Upper lobe of left lung (tissue), 6 donors: ENCODE results near the gene CLDN6. TPM values are rescaled to one million over a fixed set of nuclear protein-coding genes. Genes with fewer than 3 reads are reported as not detected.
A peak's percentile ranks its signal among the peaks of the same experiment; 100 is the strongest.

Source experiments
- ATAC-seq, 2 donors: fragments of 200-7000 bp; cut with Tn5 transposase; one replicate each; pipeline ENCODE4 v1.9.1; 2022; ENCODE audit warnings: mild to moderate bottlenecking in 2 of 2, moderate library complexity in 2 of 2; ENCODE audit not compliant: low FRiP score in 2 of 2
- DNase-seq, 2 donors: peaks; one replicate each; pipeline ENCODE4 v3.0.0-alpha.2; 2019 to 2020
- H3K27ac ChIP-seq, 4 donors: fragments of 200-600 bp; sonication (generic); one replicate each; pipeline ENCODE4 v1.5.1; 2016 to 2019
- H3K27me3 ChIP-seq, 4 donors: fragments of 200-600 bp; sonication (generic); one replicate each; pipeline ENCODE4 v1.5.1; 2017 to 2019
- H3K36me3 ChIP-seq, 4 donors: fragments of 200-600 bp; sonication (generic); one replicate each; pipeline ENCODE4 v1.5.1; 2016 to 2019
- H3K4me1 ChIP-seq, 4 donors: fragments of 200-600 bp; sonication (generic); one replicate each; pipeline ENCODE4 v1.5.1; 2018 to 2019
- H3K4me3 ChIP-seq, 4 donors: fragments of 200-600 bp; sonication (generic); one replicate each; pipeline ENCODE4 v1.5.1; 2017 to 2019; ENCODE audit warnings: mild to moderate bottlenecking in 2 of 4, moderate library complexity in 1 of 4
- H3K9me3 ChIP-seq, 4 donors: fragments of 200-600 bp; sonication (generic); one replicate each; pipeline ENCODE4 v1.5.1; 2018 to 2019
- EP300 ChIP-seq, 4 donors: sonication (generic); formaldehyde crosslinking; IDR thresholded peaks; one replicate each; pipeline ENCODE4 v1.5.1; 2017; ENCODE audit warnings: antibody characterized with exemption in 4 of 4, control low read depth in 2 of 4
- POLR2A ChIP-seq, 4 donors: fragments of 450-650 bp; IDR thresholded peaks; one replicate each; pipeline ENCODE4 v1.5.1; 2016 to 2017; ENCODE audit warnings: antibody characterized with exemption in 4 of 4, mild to moderate bottlenecking in 2 of 4
- POLR2AphosphoS5 ChIP-seq, 2 donors: sonication (generic); formaldehyde crosslinking; IDR thresholded peaks; one replicate each; pipeline ENCODE4 v1.5.1; 2017; ENCODE audit warnings: antibody characterized with exemption in 2 of 2
- WGBS, 2 donors: methylation state at CpG; one replicate each; pipeline ENCODE4 v1.1.5; 2017 to 2018; 5-methylcytosine and 5-hydroxymethylcytosine counted together
- total RNA-seq, 6 donors: library from RNA; depleted of rRNA in 4 of 6; stranded (reverse); fragments of >200 nt in 4 of 6; gene quantifications; one replicate each; pipeline versions ENCODE4 v1.1.0 to v1.2.1, GENCODE V29; 2016 to 2021
- TF ChIP-seq, protein P1 (sequence below), 6 experiments: fragments of 450-650 bp in 4 of 6; fragments of 200-600 bp in 2 of 6; sonication (generic) in 2 of 6; IDR thresholded peaks; one replicate each; pipeline ENCODE4 v1.5.1; 2016 to 2019; ENCODE audit warnings: antibody characterized with exemption in 6 of 6
- donor health status: DM: no; HTN: no; CAD: no; lungs with moderate emphysema.
- donor health status: DM: no; HTN: yes; CAD: no; lungs with severe emphysema.

The CLDN6 gene
- total RNA-seq, 6 donors from 2014 or later = 0.30 to 1.9 (median 0.72) TPM; not detected in 3

DNA sequence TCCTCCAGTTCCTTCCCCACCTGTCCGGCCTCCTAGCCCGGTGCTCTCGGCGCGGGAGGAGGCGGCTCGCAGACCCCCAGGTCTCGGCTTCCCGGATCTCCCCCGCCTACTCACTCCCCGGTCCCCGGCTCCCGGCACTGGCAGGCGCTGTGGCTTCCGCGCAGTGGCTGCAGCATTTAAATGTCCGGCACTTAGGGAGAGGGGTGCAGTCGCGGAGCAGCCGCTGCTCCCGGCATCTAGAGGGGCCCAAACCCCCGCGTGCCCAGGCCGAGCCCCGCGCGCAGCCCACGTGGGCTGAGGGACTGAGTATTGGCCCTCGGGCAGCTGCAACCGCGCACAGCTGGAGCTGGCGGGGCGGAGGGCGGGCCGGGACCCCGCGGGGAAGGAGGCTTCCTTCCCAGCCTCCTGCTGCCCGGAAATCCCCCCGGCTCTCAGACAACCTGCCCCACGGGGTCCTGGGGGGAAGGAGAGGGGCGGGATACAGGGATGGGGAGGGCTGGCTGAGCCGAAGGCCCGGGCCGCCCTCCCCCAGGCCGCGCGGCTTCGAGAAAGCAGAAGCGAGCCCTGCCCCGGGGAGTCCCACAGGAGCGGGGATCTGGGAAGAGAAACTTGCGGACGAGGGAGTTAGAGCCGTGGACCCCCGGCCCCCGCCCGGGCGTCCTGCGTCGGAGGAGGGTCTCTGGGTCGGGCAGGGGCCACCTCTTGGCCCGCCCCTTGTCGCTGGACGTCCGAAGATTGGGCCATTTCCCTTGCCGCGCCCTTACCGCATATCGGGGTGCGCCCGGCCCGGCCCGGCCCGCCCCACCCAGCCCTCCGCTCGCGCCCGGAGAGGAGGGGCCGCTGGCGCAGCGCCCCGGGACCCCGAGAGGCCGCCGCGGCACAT, 28.0 kb upstream of the CLDN6 start, which contains the start of gene MMP25:
MMP25 (plus strand) TSS at position 804 of the 883 bp plus-strand sequence. CDS start 357 bp downstream, outside the sequence.
- DNase-seq = peak; percentile 54 to 89
- H3K27ac ChIP-seq = peak within 1 kb of the TSS; percentile 32 to 85 (median 70)
- H3K27me3 ChIP-seq = peaks cover 0 to 36% (median 26%) of the 10 kb centered on the region in 4 donors

DNA sequence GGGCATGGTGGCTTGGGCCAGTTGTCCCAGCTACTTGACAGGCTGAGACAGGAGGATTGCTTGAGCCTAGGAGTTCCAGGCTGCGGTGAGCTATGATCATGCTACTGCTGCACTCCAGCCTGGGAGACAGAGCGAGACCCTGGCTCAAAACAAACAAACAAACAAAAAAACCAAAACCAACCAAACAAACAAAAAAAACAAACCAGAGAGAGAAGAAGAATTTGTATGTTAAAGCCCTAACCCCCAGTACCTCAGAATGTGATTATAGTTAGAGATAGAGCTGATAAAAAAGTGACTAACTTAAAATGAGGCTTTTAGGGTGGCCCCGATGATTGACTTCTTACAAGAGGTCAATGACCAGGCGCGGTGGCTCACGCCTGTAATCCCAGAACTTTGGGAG, 26.7 kb upstream of the CLDN6 start:
- WGBS, 2 donors = 83 to 88% methylated on average over 6 of the region's 6 CpGs
- no peak overlapping the region for H3K27ac ChIP-seq
- TF ChIP-seq POLR2A (IDR thresholded peaks at IDR 0.05) (no peak), EP300 (IDR thresholded peaks at IDR 0.05) (no peak), POLR2AphosphoS5 (IDR thresholded peaks at IDR 0.05) (no peak)
- TF ChIP-seq, protein P1, sequence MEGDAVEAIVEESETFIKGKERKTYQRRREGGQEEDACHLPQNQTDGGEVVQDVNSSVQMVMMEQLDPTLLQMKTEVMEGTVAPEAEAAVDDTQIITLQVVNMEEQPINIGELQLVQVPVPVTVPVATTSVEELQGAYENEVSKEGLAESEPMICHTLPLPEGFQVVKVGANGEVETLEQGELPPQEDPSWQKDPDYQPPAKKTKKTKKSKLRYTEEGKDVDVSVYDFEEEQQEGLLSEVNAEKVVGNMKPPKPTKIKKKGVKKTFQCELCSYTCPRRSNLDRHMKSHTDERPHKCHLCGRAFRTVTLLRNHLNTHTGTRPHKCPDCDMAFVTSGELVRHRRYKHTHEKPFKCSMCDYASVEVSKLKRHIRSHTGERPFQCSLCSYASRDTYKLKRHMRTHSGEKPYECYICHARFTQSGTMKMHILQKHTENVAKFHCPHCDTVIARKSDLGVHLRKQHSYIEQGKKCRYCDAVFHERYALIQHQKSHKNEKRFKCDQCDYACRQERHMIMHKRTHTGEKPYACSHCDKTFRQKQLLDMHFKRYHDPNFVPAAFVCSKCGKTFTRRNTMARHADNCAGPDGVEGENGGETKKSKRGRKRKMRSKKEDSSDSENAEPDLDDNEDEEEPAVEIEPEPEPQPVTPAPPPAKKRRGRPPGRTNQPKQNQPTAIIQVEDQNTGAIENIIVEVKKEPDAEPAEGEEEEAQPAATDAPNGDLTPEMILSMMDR (IDR thresholded peaks at IDR 0.05) = no peak
- peaks cover 0 to 36% (median 26%) of the 10 kb centered on the region in 4 donors for H3K27me3 ChIP-seq
- no peaks in the 10 kb centered on the region for H3K9me3 ChIP-seq
- H3K36me3 ChIP-seq = no peaks in the 10 kb centered on the region
- ATAC-seq = no peak
- peaks cover 21 to 34% (median 25%) of the 10 kb centered on the region in 4 donors for H3K4me1 ChIP-seq
- peak overlapping the region in 2 of 4 donors; percentile 50 to 54 for H3K4me3 ChIP-seq
- DNase-seq = no peak

More for the DNA sequence above, 28.0 kb upstream of the CLDN6 start, which contains the start of gene MMP25:
- Histone ChIP-seq H3K4me3 (peak within 1 kb of the TSS; percentile 27 to 54 (median 44)), H3K4me1 (peaks cover 21 to 34% (median 25%) of the 10 kb centered on the region in 4 donors), H3K9me3 (no peaks in the 10 kb centered on the region), H3K36me3 (no peaks in the 10 kb centered on the region)
- WGBS, 2 donors = 2% methylated on average over 22 to 30 of the region's 86 CpGs
- TF ChIP-seq, protein P1 (IDR thresholded peaks at IDR 0.05) = no peak
- TF ChIP-seq POLR2AphosphoS5 (IDR thresholded peaks at IDR 0.05) (no peak), POLR2A (IDR thresholded peaks at IDR 0.05) (no peak), EP300 (IDR thresholded peaks at IDR 0.05) (no peak)
- peak; percentile 21 to 75 for ATAC-seq

DNA sequence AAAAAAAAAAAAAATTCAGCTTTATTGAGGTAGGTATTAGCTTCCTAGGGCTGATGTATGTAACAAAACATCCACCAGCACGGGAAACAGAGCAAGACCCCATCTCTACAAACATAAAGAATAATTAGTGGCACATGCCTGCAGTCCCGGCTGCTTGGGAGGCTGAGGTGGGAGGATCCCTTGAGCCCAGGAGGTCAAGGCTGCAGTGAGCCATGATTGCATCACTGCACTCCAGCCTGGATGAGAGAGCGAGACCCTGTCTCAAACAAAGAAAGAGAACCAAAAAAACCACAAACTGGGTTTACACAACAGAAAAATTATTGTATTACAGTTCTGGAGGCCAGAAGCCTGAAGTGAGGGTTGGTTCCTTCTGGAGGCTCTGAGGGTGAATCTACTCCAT, 24.4 kb upstream of the CLDN6 start:
- no peak for DNase-seq
- H3K36me3 ChIP-seq = no peaks in the 10 kb centered on the region
- H3K4me3 ChIP-seq = no peak overlapping the region
- no peaks in the 10 kb centered on the region for H3K9me3 ChIP-seq
- no peak overlapping the region for H3K27ac ChIP-seq
- 71 to 80% methylated on average over 3 of the region's 3 CpGs for WGBS, 2 donors
- no peak for ATAC-seq
- H3K4me1 ChIP-seq = peaks cover 21 to 34% (median 26%) of the 10 kb centered on the region in 4 donors
- H3K27me3 ChIP-seq = peaks cover 0 to 34% (median 24%) of the 10 kb centered on the region in 4 donors
- TF ChIP-seq POLR2A (IDR thresholded peaks at IDR 0.05) (no peak), EP300 (IDR thresholded peaks at IDR 0.05) (no peak)
- TF ChIP-seq, protein P1 (IDR thresholded peaks at IDR 0.05) = no peak

DNA sequence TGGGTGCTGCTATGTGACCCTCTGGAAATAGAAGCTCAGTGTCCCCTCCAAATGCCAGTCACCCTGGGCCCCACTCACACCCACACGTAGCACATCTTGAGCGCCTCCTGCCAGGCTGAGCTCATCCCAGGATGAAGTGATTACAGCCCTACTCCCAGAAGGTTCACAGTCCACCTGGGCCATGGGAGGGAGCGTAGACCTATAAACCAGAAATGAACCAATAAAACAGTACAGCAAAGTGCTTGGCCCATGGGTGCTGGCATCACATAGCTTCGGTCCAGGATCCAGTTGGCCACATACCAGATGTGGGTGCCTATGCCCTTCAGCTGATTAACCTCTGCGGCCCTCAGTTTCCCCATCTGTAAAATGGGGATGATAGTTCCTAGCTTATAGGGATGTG, 20.9 kb upstream of the CLDN6 start:
- no peak for ATAC-seq
- WGBS, 2 donors = 80 to 92% methylated on average over 5 of the region's 5 CpGs
- H3K9me3 ChIP-seq = no peaks in the 10 kb centered on the region

More for the DNA sequence above, 20.9 kb upstream of the CLDN6 start:
- no peak for TF ChIP-seq POLR2AphosphoS5 (IDR thresholded peaks at IDR 0.05)
- TF ChIP-seq EP300 (IDR thresholded peaks at IDR 0.05) = no peak
- no peak for TF ChIP-seq POLR2A (IDR thresholded peaks at IDR 0.05)
- TF ChIP-seq, protein P1 (IDR thresholded peaks at IDR 0.05) = no peak
- H3K4me3 ChIP-seq = no peak overlapping the region
- peaks cover 7 to 31% (median 14%) of the 10 kb centered on the region in 4 donors for H3K4me1 ChIP-seq
- H3K27ac ChIP-seq = no peak overlapping the region
- H3K36me3 ChIP-seq = no peaks in the 10 kb centered on the region
- H3K27me3 ChIP-seq = peaks cover 4 to 27% (median 15%) of the 10 kb centered on the region in 4 donors
- DNase-seq = no peak
